SK-N-MC (cell line): ENCODE measurements around the gene CPA4.

Experiments used
- EZH2 ChIP-seq: fragments of 200-600 bp; sonication (generic); IDR thresholded peaks from one replicate; pipeline ENCODE4 v1.6.1; 2017; ENCODE audit warnings: antibody characterized with exemption
- FOXP2 ChIP-seq: optimal IDR thresholded peaks from 2 replicates; pipeline ENCODE3; 2011; ENCODE audit warnings: mild to moderate bottlenecking, moderate library complexity; ENCODE audit not compliant: insufficient read depth; ENCODE audit errors: extremely low read length, control extremely low read depth
- POLR2AphosphoS5 ChIP-seq: IDR thresholded peaks from 2 replicates; pipeline ENCODE4 v1.6.1; 2012; ENCODE audit warnings: mild to moderate bottlenecking, low read depth, low read length, borderline replicate concordance

GRCh38 chr7:130258494-130259078, 34.4 kb upstream of the CPA4 start:
- TF ChIP-seq EZH2: no peak
- TF ChIP-seq POLR2AphosphoS5: no peak
- TF ChIP-seq FOXP2: no peak
